Liver (tissue), 9 donors: ENCODE results near the gene DMRTB1. TPM values are rescaled to one million over a fixed set of nuclear protein-coding genes. Genes with fewer than 3 reads are reported as not detected.

Source experiments
- DNase-seq: peaks from one replicate; pipeline ENCODE4 v3.0.0-alpha.2; 2017; ENCODE audit warnings: low spot score
- H3K27ac ChIP-seq, 2 donors: one replicate each; pipeline ENCODE4 v1.7.0; 2013; ENCODE audit warnings: inconsistent platforms in 2 of 2, low read length in 2 of 2, control low read depth in 1 of 2, low read depth in 1 of 2, mild to moderate bottlenecking in 1 of 2
- H3K27me3 ChIP-seq, 4 donors: one replicate each; pipeline versions ENCODE4 v1.6.1 to v1.7.0; 2013; ENCODE audit warnings: low read length in 3 of 4, inconsistent platforms in 1 of 4, mild to moderate bottlenecking in 1 of 4, moderate library complexity in 1 of 4; ENCODE audit not compliant: control insufficient read depth in 4 of 4, insufficient read depth in 4 of 4
- H3K36me3 ChIP-seq, 4 donors: one replicate each; pipeline versions ENCODE4 v1.6.1 to v1.7.0; 2013; ENCODE audit warnings: low read length in 3 of 4, mild to moderate bottlenecking in 3 of 4, low read depth in 1 of 4, moderate library complexity in 1 of 4; ENCODE audit not compliant: control insufficient read depth in 4 of 4, insufficient read depth in 3 of 4
- H3K4me1 ChIP-seq, 4 donors: one replicate each; pipeline versions ENCODE4 v1.6.1 to v1.7.0; 2013; ENCODE audit warnings: low read length in 3 of 4, mild to moderate bottlenecking in 3 of 4, moderate library complexity in 1 of 4; ENCODE audit not compliant: control insufficient read depth in 4 of 4, insufficient read depth in 4 of 4
- H3K4me3 ChIP-seq, 3 donors: one replicate each; pipeline versions ENCODE4 v1.6.1 to v1.7.0; 2013; ENCODE audit warnings: low read length in 3 of 3, control low read depth in 1 of 3, low read depth in 1 of 3, mild to moderate bottlenecking in 1 of 3
- H3K9ac ChIP-seq, 2 donors: one replicate each; pipeline ENCODE4 v1.7.0; 2013; ENCODE audit warnings: low read length in 2 of 2, mild to moderate bottlenecking in 2 of 2, moderate library complexity in 2 of 2, control low read depth in 1 of 2, low read depth in 1 of 2
- H3K9me3 ChIP-seq, 4 donors: one replicate each; pipeline versions ENCODE4 v1.6.1 to v1.7.0; 2013; ENCODE audit warnings: low read length in 3 of 4; ENCODE audit not compliant: control insufficient read depth in 4 of 4
- ATF3 ChIP-seq: IDR thresholded peaks from 2 replicates; pipeline ENCODE4 v1.6.1; 2016; ENCODE audit warnings: antibody characterized with exemption
- CTCF ChIP-seq: fragments of 150-350 bp; IDR thresholded peaks from 2 replicates; pipeline ENCODE4 v1.5.1; 2017; ENCODE audit warnings: improper control_type of control experiment, low read depth, low read length; ENCODE audit not compliant: missing input control
- EGR1 ChIP-seq, 2 donors: IDR thresholded peaks; 2 replicates each; pipeline ENCODE4 v1.6.1; 2016 to 2018; ENCODE audit warnings: antibody characterized with exemption in 2 of 2, low read depth in 2 of 2
- FOXA1 ChIP-seq: IDR thresholded peaks from 2 replicates; pipeline ENCODE4 v1.6.1; 2016; ENCODE audit warnings: antibody characterized with exemption
- FOXA2 ChIP-seq: IDR thresholded peaks from 2 replicates; pipeline ENCODE4 v1.6.1; 2016; ENCODE audit warnings: antibody characterized with exemption
- GABPA ChIP-seq, 2 donors: IDR thresholded peaks in 1 of 2; conservative IDR thresholded peaks in 1 of 2; 2 replicates each; pipeline ENCODE4 v1.6.1; 2016; ENCODE audit warnings: antibody characterized with exemption in 2 of 2, mild to moderate bottlenecking in 1 of 2, moderate library complexity in 1 of 2
- HNF4A ChIP-seq, 2 donors: conservative IDR thresholded peaks; 2 replicates each; pipeline ENCODE4 v1.6.1; 2016; ENCODE audit warnings: antibody characterized with exemption in 2 of 2, mild to moderate bottlenecking in 2 of 2
- JUND ChIP-seq, 2 donors: IDR thresholded peaks; 2 replicates each; pipeline ENCODE4 v1.6.1; 2016; ENCODE audit warnings: antibody characterized with exemption in 2 of 2
- MAX ChIP-seq: IDR thresholded peaks from 2 replicates; pipeline ENCODE4 v1.6.1; 2016; ENCODE audit warnings: antibody characterized with exemption
- NR2F2 ChIP-seq: IDR thresholded peaks from 2 replicates; pipeline ENCODE4 v1.6.1; 2016; ENCODE audit warnings: antibody characterized with exemption
- RAD21 ChIP-seq, 2 donors: IDR thresholded peaks; 2 replicates each; pipeline ENCODE4 v1.6.1; 2016; ENCODE audit warnings: antibody characterized with exemption in 2 of 2, mild to moderate bottlenecking in 2 of 2
- REST ChIP-seq: IDR thresholded peaks from 2 replicates; pipeline ENCODE4 v1.6.1; 2016; ENCODE audit warnings: antibody characterized with exemption, mild to moderate bottlenecking
- RXRA ChIP-seq, 2 donors: IDR thresholded peaks; 2 replicates each; pipeline ENCODE4 v1.6.1; 2017 to 2018; ENCODE audit warnings: antibody characterized with exemption in 2 of 2, mild to moderate bottlenecking in 1 of 2
- SP1 ChIP-seq: IDR thresholded peaks from 2 replicates; pipeline ENCODE4 v1.6.1; 2018; ENCODE audit warnings: antibody characterized with exemption, mild to moderate bottlenecking
- TAF1 ChIP-seq: conservative IDR thresholded peaks from 2 replicates; pipeline ENCODE4 v1.6.1; 2016; ENCODE audit warnings: antibody characterized with exemption, mild to moderate bottlenecking
- YY1 ChIP-seq: IDR thresholded peaks from 2 replicates; pipeline ENCODE4 v1.6.1; 2016; ENCODE audit warnings: antibody characterized with exemption, mild to moderate bottlenecking
- ZBTB33 ChIP-seq: IDR thresholded peaks from 2 replicates; pipeline ENCODE4 v1.6.1; 2016; ENCODE audit warnings: antibody characterized with exemption
- polyA plus RNA-seq, 2 donors: library from polyadenylated mRNA; stranded (reverse) in 1 of 2; unstranded in 1 of 2; fragments of 200-250 nt in 1 of 2; fragments of >200 nt in 1 of 2; fragmentation: Nextera tagmentation in 1 of 2; extraction: Ambion mirVana in 1 of 2; gene quantifications; one replicate each; pipeline versions ENCODE4 v1.2.1 to v1.2.3, GENCODE V29; 2013 to 2015
- total RNA-seq, 2 donors: library from RNA; depleted of rRNA; stranded (reverse); fragments of >200 nt; gene quantifications; one replicate each; pipeline ENCODE4 v1.2.3, GENCODE V29; 2014
- donor health status: healthy.
- donor health status: healthy.
- donor health status: healthy.
- donor health status: healthy.
- donor health status: healthy.

DMRTB1 gene
- total and polyA plus RNA-seq, 4 donors: not detected

GRCh38 chr1:53465023-53465957 is 6.1 kb downstream of the DMRTB1 start (continued):
- TF ChIP-seq REST (no peak), GABPA (IDR thresholded peaks at IDR 0.05 in 1 of 2, conservative IDR thresholded peaks at IDR 0.05 in 1 of 2) (no peak), YY1 (no peak), ATF3 (no peak), MAX (no peak), TAF1 (no peak), FOXA2 (no peak), NR2F2 (no peak)

GRCh38 chr1:53467391-53467790 is 8.2 kb downstream of the DMRTB1 start:
- no peaks in the 10 kb centered on the region for H3K27me3 ChIP-seq
- H3K27ac ChIP-seq: no peak overlapping the region
- no peak overlapping the region for H3K9ac ChIP-seq
- no peaks in the 10 kb centered on the region for H3K9me3 ChIP-seq
- no peaks in the 10 kb centered on the region for H3K4me1 ChIP-seq
- TF ChIP-seq JUND (IDR thresholded peaks at IDR 0.05): no peak
- no peak for TF ChIP-seq ZBTB33
- no peak for TF ChIP-seq FOXA1
- TF ChIP-seq GABPA (IDR thresholded peaks at IDR 0.05 in 1 of 2, conservative IDR thresholded peaks at IDR 0.05 in 1 of 2): no peak
- TF ChIP-seq EGR1 (IDR thresholded peaks at IDR 0.05; ENCODE audit: low read depth in 2 of 2): no peak
- no peak for TF ChIP-seq YY1
- no peak for TF ChIP-seq HNF4A (conservative IDR thresholded peaks at IDR 0.05)
- TF ChIP-seq ATF3: no peak
- no peak for TF ChIP-seq RXRA (IDR thresholded peaks at IDR 0.05)
- no peak for TF ChIP-seq MAX
- TF ChIP-seq TAF1: no peak
- no peak for TF ChIP-seq FOXA2
- TF ChIP-seq NR2F2: no peak
- no peak for TF ChIP-seq CTCF
- no peak for TF ChIP-seq REST
- no peak for TF ChIP-seq SP1
- no peak for TF ChIP-seq RAD21 (IDR thresholded peaks at IDR 0.05)
- no peak for DNase-seq
- H3K36me3 ChIP-seq: no peaks in the 10 kb centered on the region
- H3K4me3 ChIP-seq: no peak overlapping the region
